Measurements from ENCODE around the gene STRIT1.

- TF ChIP-seq CREB5 (CRISPR knock-in tag; IDR thresholded peaks at IDR 0.05; ENCODE audit: low read depth) = no peak
- no peak for TF ChIP-seq OSR1 (CRISPR knock-in tag; IDR thresholded peaks at IDR 0.05)
- no peak for TF ChIP-seq ZNF70 (CRISPR knock-in tag; IDR thresholded peaks at IDR 0.05)
- no peak for TF ChIP-seq ZFP30 (CRISPR knock-in tag; IDR thresholded peaks at IDR 0.05)
- TF ChIP-seq CSDC2 (CRISPR knock-in tag; IDR thresholded peaks at IDR 0.05) = no peak
These were observed 25.3 kb upstream of the STRIT1 start for GRCh38 chr3:155318740-155319139.
